HG03025 (cell line): ENCODE measurements around the gene MIER2.

ENCODE experiments used
- ATAC-seq: cut with Tn5 transposase; IDR thresholded peaks from one replicate; pipeline ENCODE4 v1.9.1; 2021; ENCODE audit warnings: mild to moderate bottlenecking, moderate library complexity; ENCODE audit not compliant: unreplicated experiment, low FRiP score

MIER2 gene

GRCh38 chr19:310781-311496, 33.7 kb downstream of the MIER2 start:
- no peak for ATAC-seq

GRCh38 chr19:310141-310651, 34.4 kb downstream of the MIER2 start:
- no peak for ATAC-seq

- ATAC-seq = no peak
Measured at GRCh38 chr19:309206-309565, 35.4 kb downstream of the MIER2 start.

- no peak for ATAC-seq
Measured at GRCh38 chr19:308471-309205, 36.0 kb downstream of the MIER2 start.

GRCh38 chr19:307793-308420, 36.7 kb downstream of the MIER2 start:
- ATAC-seq = no peak

GRCh38 chr19:307111-307531, 37.5 kb downstream of the MIER2 start:
- ATAC-seq = no peak

GRCh38 chr19:306151-306900, 38.3 kb downstream of the MIER2 start:
- ATAC-seq = no peak

- ATAC-seq = no peak
Measured at GRCh38 chr19:305240-306150, 39.1 kb downstream of the MIER2 start.

GRCh38 chr19:296476-297225, 47.9 kb downstream of the MIER2 start:
- ATAC-seq = no peak

GRCh38 chr19:295687-296370, 48.8 kb downstream of the MIER2 start:
- ATAC-seq = no peak

- no peak for ATAC-seq
Measured at GRCh38 chr19:294946-295686, 49.5 kb downstream of the MIER2 start.

GRCh38 chr19:294341-294945, 50.2 kb downstream of the MIER2 start:
- ATAC-seq = no peak

GRCh38 chr19:293436-294110, 51.0 kb downstream of the MIER2 start:
- ATAC-seq = no peak

GRCh38 chr19:292951-293350, 51.6 kb downstream of the MIER2 start:
- ATAC-seq = no peak

- ATAC-seq = no peak
Measured at GRCh38 chr19:292281-292884, 52.2 kb downstream of the MIER2 start.

- ATAC-seq = no peak
Measured at GRCh38 chr19:291561-292280, 52.9 kb downstream of the MIER2 start.
